CD14-positive monocyte (primary cell): ENCODE measurements around the gene GLDC. TPM values are rescaled to one million over a fixed set of nuclear protein-coding genes. Genes with fewer than 3 reads are reported as not detected.

Source experiments
- DNase-seq, 3 donors: peaks; one replicate each; pipeline ENCODE4 v3.0.0-alpha.2; 2011 to 2022
- H2AFZ ChIP-seq: 2 replicates; pipeline ENCODE4 v1.6.0; 2012; ENCODE audit warnings: mild to moderate bottlenecking, low read depth, low read length, inconsistent platforms; ENCODE audit not compliant: insufficient read depth, poor library complexity, severe bottlenecking
- H3K27ac ChIP-seq, 2 donors: 1 replicate in 1 of 2; 2 replicates in 1 of 2; pipeline ENCODE4 v1.5.1; 2012 to 2013; ENCODE audit warnings: low read length in 2 of 2, control low read depth in 1 of 2, inconsistent platforms in 1 of 2, low read depth in 1 of 2, mild to moderate bottlenecking in 1 of 2
- H3K27me3 ChIP-seq, 2 donors: one replicate each; pipeline versions ENCODE4 v1.6.0 to v1.6.1; 2011 to 2013; ENCODE audit warnings: low read length in 2 of 2; ENCODE audit not compliant: control insufficient read depth in 2 of 2, insufficient read depth in 2 of 2
- H3K36me3 ChIP-seq, 2 donors: replicated peaks in 1 of 2; 1 replicate in 1 of 2; 2 replicates in 1 of 2; pipeline versions ENCODE4 v1.5.1 to v1.6.1; 2012 to 2013; ENCODE audit warnings: low read length in 2 of 2, control low read depth in 1 of 2, inconsistent platforms in 1 of 2, mild to moderate bottlenecking in 1 of 2; ENCODE audit not compliant: insufficient read depth in 2 of 2, control insufficient read depth in 1 of 2
- H3K4me1 ChIP-seq, 2 donors: 1 replicate in 1 of 2; 2 replicates in 1 of 2; pipeline versions ENCODE4 v1.5.1 to v1.6.1; 2012 to 2013; ENCODE audit warnings: low read length in 2 of 2, control low read depth in 1 of 2, inconsistent platforms in 1 of 2, mild to moderate bottlenecking in 1 of 2, moderate library complexity in 1 of 2; ENCODE audit not compliant: insufficient read depth in 2 of 2, control insufficient read depth in 1 of 2
- H3K4me2 ChIP-seq: replicated peaks from 2 replicates; pipeline ENCODE3; 2012; ENCODE audit warnings: low read length, moderate library complexity, mild to moderate bottlenecking; ENCODE audit not compliant: poor library complexity, severe bottlenecking; ENCODE audit errors: extremely low read depth
- H3K4me3 ChIP-seq, 3 experiments: fragments of 200-600 bp in 1 of 3; sonication (generic) in 1 of 3; replicated peaks in 1 of 3; 1 replicate in 2 of 3; 2 replicates in 1 of 3; pipeline ENCODE4 v1.5.1; 2011 to 2013; ENCODE audit warnings: low read length in 3 of 3, mild to moderate bottlenecking in 3 of 3, control low read depth in 2 of 3, low read depth in 2 of 3, inconsistent platforms in 1 of 3, moderate library complexity in 1 of 3
- H3K79me2 ChIP-seq: 2 replicates; pipeline ENCODE4 v1.6.0; 2012; ENCODE audit warnings: mild to moderate bottlenecking, control low read depth, inconsistent platforms, low read length, moderate library complexity; ENCODE audit not compliant: insufficient read depth
- H3K9ac ChIP-seq: 2 replicates; pipeline ENCODE4 v1.6.0; 2017; ENCODE audit warnings: low read length, mild to moderate bottlenecking; ENCODE audit not compliant: insufficient read depth, poor library complexity, severe bottlenecking
- H3K9me3 ChIP-seq, 2 donors: replicated peaks in 1 of 2; 1 replicate in 1 of 2; 2 replicates in 1 of 2; pipeline versions ENCODE4 v1.5.1 to v1.6.1; 2012 to 2013; ENCODE audit warnings: low read length in 2 of 2, control low read depth in 1 of 2; ENCODE audit not compliant: control insufficient read depth in 1 of 2, insufficient read depth in 1 of 2
- H4K20me1 ChIP-seq: 2 replicates; pipeline ENCODE4 v1.6.0; 2012; ENCODE audit warnings: mild to moderate bottlenecking, low read length, control low read depth, moderate library complexity; ENCODE audit not compliant: insufficient read depth
- H3K27ac Mint-ChIP-seq, 7 donors: one replicate each; pipeline ENCODE4 v1.8.0; 2020; ENCODE audit warnings: mild to moderate bottlenecking in 7 of 7, mixed read lengths in 7 of 7, moderate library complexity in 6 of 7, inconsistent platforms in 2 of 7
- H3K27me3 Mint-ChIP-seq, 3 donors: one replicate each; pipeline ENCODE4 v1.8.0; 2021 to 2022; ENCODE audit warnings: low read depth in 3 of 3, mild to moderate bottlenecking in 3 of 3, mixed read lengths in 3 of 3, moderate library complexity in 3 of 3, inconsistent platforms in 1 of 3
- H3K36me3 Mint-ChIP-seq, 2 donors: one replicate each; pipeline ENCODE4 v1.8.0; 2020; ENCODE audit warnings: mixed read lengths in 2 of 2, inconsistent platforms in 1 of 2, mild to moderate bottlenecking in 1 of 2
- H3K4me1 Mint-ChIP-seq: one replicate; pipeline ENCODE4 v1.8.0; 2020; ENCODE audit warnings: mild to moderate bottlenecking, mixed read lengths
- H3K4me3 Mint-ChIP-seq, 2 donors: one replicate each; pipeline ENCODE4 v1.8.0; 2020; ENCODE audit warnings: mild to moderate bottlenecking in 2 of 2, mixed read lengths in 2 of 2, moderate library complexity in 1 of 2
- H3K9me3 Mint-ChIP-seq, 7 donors: one replicate each; pipeline ENCODE4 v1.8.0; 2020 to 2022; ENCODE audit warnings: mixed read lengths in 7 of 7, mild to moderate bottlenecking in 6 of 7, moderate library complexity in 6 of 7, inconsistent platforms in 2 of 7
- CTCF ChIP-seq: fragments of 200-600 bp; IDR thresholded peaks from one replicate; pipeline ENCODE4 v1.8.0; 2022; ENCODE audit warnings: antibody characterized with exemption, mild to moderate bottlenecking
- whole genome bisulfite sequencing: methylation state at CpG from one replicate; pipeline ENCODE4 v1.1.5; 2013; ENCODE audit warnings: missing lambda C conversion rate; ENCODE audit not compliant: insufficient coverage; 5-methylcytosine and 5-hydroxymethylcytosine counted together
- intact Hi-C, 2 donors: fragments of 100-400 bp; cut with micrococcal nuclease; formaldehyde crosslinking; loops; one replicate each; pipeline versions ENCODE4 v1.15.0 to v1.15.1; 2023
- polyA plus RNA-seq, 3 donors: library from polyadenylated mRNA; depleted of rRNA in 1 of 3; unstranded in 2 of 3; stranded (reverse) in 1 of 3; fragments of 300-500 nt in 2 of 3; fragments of >200 nt in 1 of 3; fragmentation: Illumina TruSeq in 2 of 3; gene quantifications; 1 replicate in 2 of 3; 2 replicates in 1 of 3; pipeline ENCODE4 v1.2.3, GENCODE V29; 2012 to 2021

The GLDC gene
- polyA plus RNA-seq, 3 donors, result not detected

GRCh38 chr9:6552498-6553121 is 92.9 kb downstream of the GLDC start:
- no peak for TF ChIP-seq CTCF
- Mint-ChIP-seq H3K27me3 (peaks cover 0 to 4% (median 0%) of the 10 kb centered on the region in 3 donors), H3K9me3 (no peaks in the 10 kb centered on the region), H3K36me3 (no peaks in the 10 kb centered on the region), H3K4me1 (no peaks in the 10 kb centered on the region), H3K4me3 (no peak overlapping the region), H3K27ac (no peak overlapping the region)
- H3K79me2 ChIP-seq, result no peaks in the 10 kb centered on the region
- H2AFZ ChIP-seq, result no peak overlapping the region
- no peaks in the 10 kb centered on the region for H3K36me3 ChIP-seq
- H3K27ac ChIP-seq, result no peak overlapping the region
- H3K9me3 ChIP-seq, result no peaks in the 10 kb centered on the region
- H3K9ac ChIP-seq, result no peak overlapping the region
- intact Hi-C loops, result no loop called here
- H3K27me3 ChIP-seq, result no peaks in the 10 kb centered on the region
- no peaks in the 10 kb centered on the region for H3K4me1 ChIP-seq
- H3K4me2 ChIP-seq, result no peak overlapping the region
- no peaks in the 10 kb centered on the region for H4K20me1 ChIP-seq
- H3K4me3 ChIP-seq, result no peak overlapping the region
- WGBS, result 89% methylated on average over 4 of the region's 7 CpGs
- no peak for DNase-seq

- no peak for DNase-seq
- H2AFZ ChIP-seq, result no peak overlapping the region
- Mint-ChIP-seq H3K27me3 (peaks cover 0 to 2% (median 0%) of the 10 kb centered on the region in 3 donors), H3K27ac (no peak overlapping the region), H3K36me3 (no peaks in the 10 kb centered on the region), H3K4me1 (no peaks in the 10 kb centered on the region), H3K4me3 (no peak overlapping the region), H3K9me3 (no peaks in the 10 kb centered on the region)
- no peaks in the 10 kb centered on the region for H4K20me1 ChIP-seq
- no peaks in the 10 kb centered on the region for H3K4me1 ChIP-seq
- TF ChIP-seq CTCF, result no peak
- no peak overlapping the region for H3K9ac ChIP-seq
- H3K27ac ChIP-seq, result no peak overlapping the region
- no peaks in the 10 kb centered on the region for H3K79me2 ChIP-seq
- WGBS, result 73% methylated on average over 3 of the region's 3 CpGs
- intact Hi-C loops, result no loop called here
- no peaks in the 10 kb centered on the region for H3K9me3 ChIP-seq
- no peaks in the 10 kb centered on the region for H3K36me3 ChIP-seq
- H3K4me2 ChIP-seq, result no peak overlapping the region
- no peaks in the 10 kb centered on the region for H3K27me3 ChIP-seq
- no peak overlapping the region for H3K4me3 ChIP-seq
These were observed 93.5 kb downstream of the GLDC start for GRCh38 chr9:6552033-6552432.
